DOHH2 (cell line): ENCODE measurements around the gene RELA.
"Not testable (repeated sequence)": the region's sequence is repeated elsewhere in the genome, so short reads cannot be mapped to it uniquely, and the experiment has no call there.

Experiments used
- CTCF ChIP-seq: fragments of 200-600 bp; sonication (generic); IDR thresholded peaks from one replicate; pipeline ENCODE4 v1.5.1; 2014; ENCODE audit warnings: antibody characterized with exemption, mild to moderate bottlenecking, low read depth, low read length; ENCODE audit not compliant: poor library complexity, severe bottlenecking
- EZH2phosphoT487 ChIP-seq: fragments of 200-600 bp; sonication (generic); IDR thresholded peaks from 2 replicates; pipeline ENCODE4 v1.6.1; 2017; ENCODE audit warnings: borderline replicate concordance, mild to moderate bottlenecking, antibody characterized with exemption, low read length, moderate library complexity, mixed read lengths

- TF ChIP-seq CTCF, EZH2phosphoT487: not testable (repeated sequence)
Observed at GRCh38 chr11:65691847-65692246, 29.1 kb upstream of the RELA start.
